Astrocyte (in vitro differentiated cells and primary cell): Measurements from ENCODE around the gene BACH2. TPM values are rescaled to one million over a fixed set of nuclear protein-coding genes. Genes with fewer than 3 reads are reported as not detected.

Experiments
- DNase-seq: peaks from one replicate; pipeline ENCODE4 v3.0.0-alpha.2; 2010; ENCODE audit warnings: low read depth
- FAIRE-seq: peaks from 2 replicates; lab custom pipeline; 2011; peaks lifted over from hg19 to GRCh38; lab: Jason Lieb, UNC
- H2AFZ ChIP-seq: 2 replicates; pipeline ENCODE4 v1.6.0; 2012; ENCODE audit warnings: low read depth, low read length, inconsistent platforms
- H3K27ac ChIP-seq: 2 replicates; pipeline ENCODE4 v1.5.1; 2011; ENCODE audit warnings: low read depth, low read length, inconsistent platforms
- H3K27me3 ChIP-seq: 2 replicates; pipeline ENCODE4 v1.6.0; 2011; ENCODE audit warnings: low read length, inconsistent platforms; ENCODE audit not compliant: insufficient read depth
- H3K36me3 ChIP-seq: 2 replicates; pipeline ENCODE4 v1.5.1; 2011; ENCODE audit warnings: low read length, inconsistent platforms; ENCODE audit not compliant: insufficient read depth
- H3K4me1 ChIP-seq: 2 replicates; pipeline ENCODE4 v1.5.1; 2011; ENCODE audit warnings: low read length, inconsistent platforms; ENCODE audit not compliant: insufficient read depth
- H3K4me2 ChIP-seq: 2 replicates; pipeline ENCODE4 v1.6.0; 2012; ENCODE audit warnings: low read length, inconsistent platforms
- H3K4me3 ChIP-seq: 2 replicates; pipeline ENCODE4 v1.5.1; 2011; ENCODE audit warnings: low read depth, mild to moderate bottlenecking, low read length, inconsistent platforms; ENCODE audit not compliant: insufficient read depth
- H3K79me2 ChIP-seq: 2 replicates; pipeline ENCODE4 v1.6.0; 2012; ENCODE audit warnings: mild to moderate bottlenecking, low read length, inconsistent platforms; ENCODE audit not compliant: insufficient read depth
- H3K9ac ChIP-seq: 2 replicates; pipeline ENCODE4 v1.6.0; 2012; ENCODE audit warnings: mild to moderate bottlenecking, low read length, inconsistent platforms
- H3K9me3 ChIP-seq: 2 replicates; pipeline ENCODE4 v1.5.1; 2012; ENCODE audit warnings: low read depth, mild to moderate bottlenecking, low read length, inconsistent platforms; ENCODE audit not compliant: insufficient read depth
- H4K20me1 ChIP-seq: 2 replicates; pipeline ENCODE4 v1.6.0; 2012; ENCODE audit warnings: low read length, inconsistent platforms; ENCODE audit not compliant: insufficient read depth
- H3K27ac Mint-ChIP-seq: one replicate; pipeline ENCODE4 v1.8.0; 2021; ENCODE audit warnings: mild to moderate bottlenecking, mixed read lengths; ENCODE audit not compliant: unreplicated experiment
- H3K27me3 Mint-ChIP-seq: one replicate; pipeline ENCODE4 v1.8.0; 2021; ENCODE audit warnings: low read depth, mixed read lengths; ENCODE audit not compliant: unreplicated experiment
- H3K36me3 Mint-ChIP-seq: one replicate; pipeline ENCODE4 v1.8.0; 2021; ENCODE audit warnings: low read depth, mixed read lengths; ENCODE audit not compliant: unreplicated experiment
- H3K4me1 Mint-ChIP-seq: one replicate; pipeline ENCODE4 v1.8.0; 2021; ENCODE audit warnings: low read depth, mixed read lengths; ENCODE audit not compliant: unreplicated experiment
- H3K4me3 Mint-ChIP-seq: one replicate; pipeline ENCODE4 v1.8.0; 2021; ENCODE audit warnings: mild to moderate bottlenecking, moderate library complexity, mixed read lengths; ENCODE audit not compliant: unreplicated experiment
- H3K9me3 Mint-ChIP-seq: one replicate; pipeline ENCODE4 v1.8.0; 2021; ENCODE audit warnings: mild to moderate bottlenecking, mixed read lengths; ENCODE audit not compliant: unreplicated experiment
- EZH2 ChIP-seq: IDR thresholded peaks from 2 replicates; pipeline ENCODE4 v1.6.1; 2012; ENCODE audit warnings: mild to moderate bottlenecking, low read length, inconsistent platforms; ENCODE audit not compliant: insufficient read depth
- total RNA-seq: library from RNA; stranded (reverse); gene quantifications from 2 replicates; pipeline ENCODE4 v1.2.1, GENCODE V29; 2021
- TF ChIP-seq, protein P1 (sequence below): IDR thresholded peaks from 2 replicates; pipeline ENCODE4 v1.5.1; 2011; ENCODE audit warnings: low read depth, mild to moderate bottlenecking, inconsistent platforms, low read length, moderate library complexity; ENCODE audit not compliant: insufficient read depth

BACH2 gene
- total RNA-seq, 1 donor from 2014 or later = 17.5 TPM

DNA sequence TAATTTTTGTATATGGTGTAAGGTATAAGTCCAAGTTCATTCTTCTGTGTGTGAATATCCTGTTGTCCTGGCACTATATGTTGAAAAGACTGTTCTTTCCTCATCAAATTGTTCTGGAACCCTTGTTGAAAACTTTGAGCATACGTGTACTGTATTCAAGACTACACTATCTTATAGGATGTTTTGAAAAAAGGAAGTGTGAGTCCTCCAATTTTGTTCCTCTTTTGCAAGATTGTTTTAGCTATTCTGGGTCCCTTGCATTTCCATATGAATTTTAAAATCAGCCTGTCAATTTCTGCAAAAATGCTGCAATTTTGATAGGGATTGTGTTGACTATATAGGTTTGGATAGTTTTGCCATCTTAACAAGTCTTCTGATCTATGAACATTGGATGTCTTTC lies 195.2 kb downstream of the BACH2 start:
- Mint-ChIP-seq H3K36me3 (peaks cover 2% of the 10 kb centered on the region), H3K9me3 (peaks cover 4% of the 10 kb centered on the region), H3K27ac (no peak overlapping the region), H3K4me1 (peaks cover 30% of the 10 kb centered on the region), H3K27me3 (no peaks in the 10 kb centered on the region), H3K4me3 (no peak overlapping the region)
- FAIRE-seq = no peak
- H3K4me3 ChIP-seq = no peak overlapping the region
- H3K36me3 ChIP-seq = no peaks in the 10 kb centered on the region
- no peak overlapping the region for H3K27ac ChIP-seq
- H3K4me1 ChIP-seq = peaks cover 22% of the 10 kb centered on the region
- TF ChIP-seq EZH2 = no peak
- TF ChIP-seq, protein P1, sequence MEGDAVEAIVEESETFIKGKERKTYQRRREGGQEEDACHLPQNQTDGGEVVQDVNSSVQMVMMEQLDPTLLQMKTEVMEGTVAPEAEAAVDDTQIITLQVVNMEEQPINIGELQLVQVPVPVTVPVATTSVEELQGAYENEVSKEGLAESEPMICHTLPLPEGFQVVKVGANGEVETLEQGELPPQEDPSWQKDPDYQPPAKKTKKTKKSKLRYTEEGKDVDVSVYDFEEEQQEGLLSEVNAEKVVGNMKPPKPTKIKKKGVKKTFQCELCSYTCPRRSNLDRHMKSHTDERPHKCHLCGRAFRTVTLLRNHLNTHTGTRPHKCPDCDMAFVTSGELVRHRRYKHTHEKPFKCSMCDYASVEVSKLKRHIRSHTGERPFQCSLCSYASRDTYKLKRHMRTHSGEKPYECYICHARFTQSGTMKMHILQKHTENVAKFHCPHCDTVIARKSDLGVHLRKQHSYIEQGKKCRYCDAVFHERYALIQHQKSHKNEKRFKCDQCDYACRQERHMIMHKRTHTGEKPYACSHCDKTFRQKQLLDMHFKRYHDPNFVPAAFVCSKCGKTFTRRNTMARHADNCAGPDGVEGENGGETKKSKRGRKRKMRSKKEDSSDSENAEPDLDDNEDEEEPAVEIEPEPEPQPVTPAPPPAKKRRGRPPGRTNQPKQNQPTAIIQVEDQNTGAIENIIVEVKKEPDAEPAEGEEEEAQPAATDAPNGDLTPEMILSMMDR = no peak
- H3K79me2 ChIP-seq = no peaks in the 10 kb centered on the region
- H3K4me2 ChIP-seq = no peak overlapping the region
- no peak overlapping the region for H3K9ac ChIP-seq
- no peaks in the 10 kb centered on the region for H4K20me1 ChIP-seq
- DNase-seq = no peak
- no peaks in the 10 kb centered on the region for H3K9me3 ChIP-seq
- no peak overlapping the region for H2AFZ ChIP-seq
- H3K27me3 ChIP-seq = no peaks in the 10 kb centered on the region

DNA sequence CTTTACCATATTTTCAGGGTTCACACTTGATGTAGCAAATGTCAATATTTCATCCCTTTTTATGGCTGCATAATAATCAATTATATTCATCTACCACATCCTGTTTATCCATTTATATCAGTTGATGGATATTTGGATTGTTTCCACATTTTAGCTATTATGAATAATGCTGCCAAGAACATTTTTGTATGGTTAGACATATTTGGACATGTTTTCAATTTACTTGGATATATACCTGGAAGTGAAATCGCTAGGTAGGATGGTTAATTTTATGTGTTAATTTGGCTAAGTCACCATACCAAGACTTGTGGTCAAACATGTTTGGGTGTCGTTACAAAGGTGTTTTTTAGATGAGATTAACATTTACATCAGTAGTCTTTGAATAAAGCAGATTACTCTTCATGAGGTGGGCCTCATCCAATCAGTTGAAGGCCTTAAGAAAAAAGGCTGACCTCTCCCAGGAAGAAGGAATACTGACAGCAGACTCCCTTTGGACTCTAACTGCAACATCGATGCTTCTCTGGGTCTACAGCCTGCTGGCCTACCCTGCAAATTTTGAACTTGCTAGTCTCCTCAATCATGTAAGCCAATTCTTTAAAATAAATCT lies 196.5 kb downstream of the BACH2 start:
- Histone ChIP-seq H3K27me3 (no peaks in the 10 kb centered on the region), H3K4me2 (no peak overlapping the region), H3K36me3 (no peaks in the 10 kb centered on the region), H3K27ac (no peak overlapping the region), H3K9me3 (no peaks in the 10 kb centered on the region), H3K79me2 (no peaks in the 10 kb centered on the region), H3K4me1 (peaks cover 22% of the 10 kb centered on the region), H3K4me3 (no peak overlapping the region), H2AFZ (no peak overlapping the region), H4K20me1 (no peaks in the 10 kb centered on the region), H3K9ac (no peak overlapping the region)
- no peak for TF ChIP-seq EZH2
- TF ChIP-seq, protein P1 = no peak
- Mint-ChIP-seq H3K9me3 (peaks cover 4% of the 10 kb centered on the region), H3K27me3 (no peaks in the 10 kb centered on the region), H3K4me1 (peaks cover 26% of the 10 kb centered on the region), H3K27ac (no peak overlapping the region), H3K36me3 (peaks cover 2% of the 10 kb centered on the region), H3K4me3 (no peak overlapping the region)
- DNase-seq = peak; percentile 43
- FAIRE-seq = no peak

DNA sequence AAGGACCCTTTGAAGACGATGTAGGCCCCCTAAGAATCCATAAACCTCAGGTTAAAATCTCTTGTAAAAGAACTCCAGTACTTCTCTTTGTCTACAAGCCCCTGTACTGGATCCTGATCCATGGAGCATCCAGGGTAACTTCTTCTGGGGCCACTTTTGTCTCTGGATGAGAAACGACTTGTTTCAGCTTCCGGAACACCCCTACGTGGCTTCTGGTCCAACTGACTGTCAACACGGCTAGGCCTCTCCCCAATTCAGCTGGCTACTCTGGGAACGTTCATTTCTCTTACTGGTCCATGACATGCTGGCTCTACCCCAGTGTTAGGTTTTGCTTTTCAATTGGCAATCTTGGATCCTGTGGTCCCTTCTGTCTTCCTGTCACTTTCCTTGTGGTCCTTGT lies 198.0 kb downstream of the BACH2 start:
- Histone ChIP-seq H3K27me3 (no peaks in the 10 kb centered on the region), H3K4me2 (peak overlapping the region; percentile 51), H3K79me2 (no peaks in the 10 kb centered on the region), H3K9me3 (no peaks in the 10 kb centered on the region), H3K36me3 (no peaks in the 10 kb centered on the region), H3K4me1 (peaks cover 22% of the 10 kb centered on the region), H4K20me1 (no peaks in the 10 kb centered on the region), H3K9ac (peak overlapping the region; percentile 66), H3K27ac (peak overlapping the region; percentile 85), H3K4me3 (no peak overlapping the region), H2AFZ (no peak overlapping the region)
- TF ChIP-seq, protein P1 = no peak
- no peak for TF ChIP-seq EZH2
- DNase-seq (peak; percentile 60), FAIRE-seq (no peak)
- peaks cover 26% of the 10 kb centered on the region for H3K4me1 Mint-ChIP-seq
- H3K27ac Mint-ChIP-seq = peak overlapping the region; percentile 93
- peaks cover 2% of the 10 kb centered on the region for H3K36me3 Mint-ChIP-seq
- peaks cover 4% of the 10 kb centered on the region for H3K9me3 Mint-ChIP-seq
- H3K4me3 Mint-ChIP-seq = no peak overlapping the region
- H3K27me3 Mint-ChIP-seq = no peaks in the 10 kb centered on the region
